Liver (tissue), 3 donors: ENCODE data around the gene MAGEB2.

Experiments used
- CTCF ChIP-seq: fragments of 150-350 bp; IDR thresholded peaks from 2 replicates; pipeline ENCODE4 v1.5.1; 2017; ENCODE audit warnings: improper control_type of control experiment, low read depth, low read length; ENCODE audit not compliant: missing input control
- FOXA2 ChIP-seq: IDR thresholded peaks from 2 replicates; pipeline ENCODE4 v1.6.1; 2016; ENCODE audit warnings: antibody characterized with exemption
- JUND ChIP-seq, 2 donors: IDR thresholded peaks; 2 replicates each; pipeline ENCODE4 v1.6.1; 2016; ENCODE audit warnings: antibody characterized with exemption in 2 of 2
- MAX ChIP-seq: IDR thresholded peaks from 2 replicates; pipeline ENCODE4 v1.6.1; 2016; ENCODE audit warnings: antibody characterized with exemption
- TAF1 ChIP-seq: conservative IDR thresholded peaks from 2 replicates; pipeline ENCODE4 v1.6.1; 2016; ENCODE audit warnings: antibody characterized with exemption, mild to moderate bottlenecking
- TF ChIP-seq, protein P1 (sequence below): IDR thresholded peaks from 2 replicates; pipeline ENCODE4 v1.6.1; 2016; ENCODE audit warnings: antibody characterized with exemption, mild to moderate bottlenecking
- donor health status: healthy.
- donor health status: healthy.

DNA sequence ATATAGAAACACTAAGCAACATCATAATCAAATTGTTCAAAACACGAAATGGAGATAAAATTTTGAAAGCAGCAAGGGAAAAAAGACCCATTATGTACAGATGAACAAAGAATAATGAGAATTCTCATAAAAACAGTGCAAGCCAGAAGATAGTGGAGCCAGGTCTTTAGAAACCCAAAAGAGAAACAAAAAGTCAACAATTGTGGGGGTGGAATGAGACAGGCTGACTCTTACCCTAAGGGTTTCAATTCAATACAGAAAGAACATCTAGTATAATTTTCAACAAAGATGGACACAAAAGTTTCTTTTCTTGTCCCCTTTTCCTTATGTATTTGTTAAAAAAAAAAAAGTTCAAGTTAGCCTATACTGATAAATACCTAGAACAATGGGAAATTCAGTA is 34.0 kb upstream of the MAGEB2 start:
- TF ChIP-seq CTCF: no peak
- TF ChIP-seq, protein P1, sequence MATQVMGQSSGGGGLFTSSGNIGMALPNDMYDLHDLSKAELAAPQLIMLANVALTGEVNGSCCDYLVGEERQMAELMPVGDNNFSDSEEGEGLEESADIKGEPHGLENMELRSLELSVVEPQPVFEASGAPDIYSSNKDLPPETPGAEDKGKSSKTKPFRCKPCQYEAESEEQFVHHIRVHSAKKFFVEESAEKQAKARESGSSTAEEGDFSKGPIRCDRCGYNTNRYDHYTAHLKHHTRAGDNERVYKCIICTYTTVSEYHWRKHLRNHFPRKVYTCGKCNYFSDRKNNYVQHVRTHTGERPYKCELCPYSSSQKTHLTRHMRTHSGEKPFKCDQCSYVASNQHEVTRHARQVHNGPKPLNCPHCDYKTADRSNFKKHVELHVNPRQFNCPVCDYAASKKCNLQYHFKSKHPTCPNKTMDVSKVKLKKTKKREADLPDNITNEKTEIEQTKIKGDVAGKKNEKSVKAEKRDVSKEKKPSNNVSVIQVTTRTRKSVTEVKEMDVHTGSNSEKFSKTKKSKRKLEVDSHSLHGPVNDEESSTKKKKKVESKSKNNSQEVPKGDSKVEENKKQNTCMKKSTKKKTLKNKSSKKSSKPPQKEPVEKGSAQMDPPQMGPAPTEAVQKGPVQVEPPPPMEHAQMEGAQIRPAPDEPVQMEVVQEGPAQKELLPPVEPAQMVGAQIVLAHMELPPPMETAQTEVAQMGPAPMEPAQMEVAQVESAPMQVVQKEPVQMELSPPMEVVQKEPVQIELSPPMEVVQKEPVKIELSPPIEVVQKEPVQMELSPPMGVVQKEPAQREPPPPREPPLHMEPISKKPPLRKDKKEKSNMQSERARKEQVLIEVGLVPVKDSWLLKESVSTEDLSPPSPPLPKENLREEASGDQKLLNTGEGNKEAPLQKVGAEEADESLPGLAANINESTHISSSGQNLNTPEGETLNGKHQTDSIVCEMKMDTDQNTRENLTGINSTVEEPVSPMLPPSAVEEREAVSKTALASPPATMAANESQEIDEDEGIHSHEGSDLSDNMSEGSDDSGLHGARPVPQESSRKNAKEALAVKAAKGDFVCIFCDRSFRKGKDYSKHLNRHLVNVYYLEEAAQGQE: no peak
- no peak for TF ChIP-seq MAX
- no peak for TF ChIP-seq FOXA2
- TF ChIP-seq JUND (IDR thresholded peaks at IDR 0.05): no peak
- TF ChIP-seq TAF1: no peak
